Hematopoietic multipotent progenitor cell treated with erythropoietin and hydrocortisone succinate and interleukin-3 and kit ligand, for 17 days (in vitro differentiated cells): ENCODE measurements around the gene RBAK.
"Not testable (repeated sequence)": the region's sequence is repeated elsewhere in the genome, so short reads cannot be mapped to it uniquely, and the experiment has no call there.

Source experiments
- DNase-seq: peaks from one replicate; pipeline ENCODE4 v3.0.0-alpha.2; 2015; ENCODE audit warnings: low spot score

RBAK gene

DNA sequence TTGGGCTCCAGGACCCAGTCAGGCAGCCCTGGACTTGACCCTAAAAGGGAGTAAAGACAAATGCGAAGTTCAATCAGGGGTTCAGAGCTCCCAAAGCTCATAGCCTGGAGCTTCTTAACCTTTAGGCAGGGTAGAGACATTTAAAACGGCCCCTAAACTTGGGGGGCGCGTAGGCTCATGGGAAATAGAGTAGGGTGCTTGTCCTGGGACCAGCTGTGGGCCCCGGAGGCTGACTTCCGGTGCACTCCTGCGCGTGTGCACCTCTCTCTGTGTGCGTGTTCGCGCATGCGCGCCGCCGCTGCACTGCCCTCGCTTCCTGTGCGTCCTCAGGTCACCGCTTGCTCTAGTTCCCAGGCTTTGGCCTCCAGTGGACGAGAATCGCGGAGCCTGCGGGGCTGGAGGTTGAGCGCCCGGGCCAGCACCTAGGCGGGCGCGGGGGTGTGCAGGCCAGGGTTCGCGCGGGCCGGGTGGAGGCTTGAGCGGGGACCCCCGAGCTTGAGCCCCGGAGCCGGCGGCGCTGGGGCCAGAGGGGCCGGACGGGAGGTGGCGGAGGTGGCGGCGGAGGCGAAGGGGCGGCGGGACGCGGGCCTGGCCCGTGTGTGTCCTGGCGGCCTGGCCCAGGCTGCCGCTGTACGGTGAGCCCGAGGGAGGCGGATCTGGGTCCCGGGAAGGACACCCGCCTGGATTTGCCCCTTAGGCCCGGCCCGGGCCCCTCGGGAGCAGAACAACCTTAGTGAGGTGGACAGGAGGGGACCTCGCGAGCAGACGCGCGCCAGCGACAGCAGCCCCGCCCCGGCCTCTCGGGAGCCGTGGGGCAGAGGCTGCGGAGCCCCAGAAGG, at the start of gene RBAK:
Gene RBAK, plus strand, starts transcription at position 303 of the 839 bp plus-strand sequence. CDS start 2,217 bp downstream, outside the sequence.
- peak; percentile 74 for DNase-seq

DNA sequence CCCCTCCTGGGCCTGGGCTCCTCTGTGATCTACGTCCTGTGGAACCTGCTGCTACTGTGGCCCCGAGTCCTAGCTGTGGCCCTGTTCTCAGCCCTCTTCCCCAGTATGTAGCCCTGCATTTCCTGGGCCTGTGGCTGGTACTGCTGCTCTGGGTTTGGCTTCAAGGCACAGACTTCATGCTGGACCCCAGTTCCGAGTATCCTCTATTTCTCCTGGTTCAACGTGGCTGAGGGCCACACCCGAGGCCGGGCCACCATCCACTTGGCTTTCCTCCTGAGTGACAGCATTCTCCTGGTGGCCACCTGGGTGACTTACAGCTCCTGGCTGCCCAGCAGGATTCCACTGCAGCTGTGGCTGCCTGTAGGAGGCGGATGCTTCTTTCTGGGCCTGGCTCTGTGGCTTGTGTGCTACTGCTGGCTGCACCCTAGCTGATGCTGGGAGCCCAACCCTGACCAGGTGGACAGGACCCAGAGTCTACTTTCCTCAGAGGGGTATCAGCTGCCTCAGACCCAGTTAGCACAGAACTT, 48.9 kb upstream of the RBAK start:
- no peak for DNase-seq

DNA sequence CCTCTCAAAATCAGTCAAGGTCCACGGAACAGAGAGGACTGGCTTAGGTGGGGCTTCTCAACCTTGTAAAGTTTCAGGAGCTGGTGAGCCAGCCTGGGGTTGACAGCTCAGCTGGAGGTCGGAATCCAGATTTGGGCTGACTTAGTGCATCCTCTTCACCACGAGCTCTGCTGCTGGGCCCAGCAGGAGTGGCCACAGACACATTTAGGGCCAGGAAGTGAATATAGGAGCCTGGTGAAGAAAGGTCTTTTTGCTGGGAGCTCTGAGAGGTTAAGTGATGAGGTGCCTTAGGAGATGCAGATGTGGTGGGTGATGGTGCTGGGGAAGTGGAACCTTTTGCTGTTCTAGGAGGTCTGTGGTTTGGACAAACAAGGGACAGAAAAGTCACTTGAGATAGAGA, 47.4 kb upstream of the RBAK start:
- no peak for DNase-seq

DNA sequence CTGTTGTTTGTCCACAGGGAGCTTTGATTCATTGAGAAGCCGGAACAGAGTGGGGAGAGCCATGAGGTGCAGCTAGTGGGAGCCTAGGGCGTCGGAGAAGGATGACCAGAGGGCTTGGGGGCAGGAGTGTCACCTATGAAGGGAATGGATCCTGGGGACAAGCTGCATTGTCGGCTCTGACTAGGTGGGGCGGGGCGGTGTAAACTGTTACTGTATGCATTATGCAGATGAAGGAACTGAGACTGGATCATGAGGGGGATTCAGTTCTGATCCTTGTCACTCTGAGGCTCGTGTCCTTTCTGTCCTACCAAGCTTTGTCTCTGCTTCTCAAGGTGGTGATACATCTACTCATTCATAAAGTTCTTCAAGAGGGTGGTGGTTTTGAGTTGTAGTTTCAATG, 46.8 kb upstream of the RBAK start:
- DNase-seq, result no peak

DNA sequence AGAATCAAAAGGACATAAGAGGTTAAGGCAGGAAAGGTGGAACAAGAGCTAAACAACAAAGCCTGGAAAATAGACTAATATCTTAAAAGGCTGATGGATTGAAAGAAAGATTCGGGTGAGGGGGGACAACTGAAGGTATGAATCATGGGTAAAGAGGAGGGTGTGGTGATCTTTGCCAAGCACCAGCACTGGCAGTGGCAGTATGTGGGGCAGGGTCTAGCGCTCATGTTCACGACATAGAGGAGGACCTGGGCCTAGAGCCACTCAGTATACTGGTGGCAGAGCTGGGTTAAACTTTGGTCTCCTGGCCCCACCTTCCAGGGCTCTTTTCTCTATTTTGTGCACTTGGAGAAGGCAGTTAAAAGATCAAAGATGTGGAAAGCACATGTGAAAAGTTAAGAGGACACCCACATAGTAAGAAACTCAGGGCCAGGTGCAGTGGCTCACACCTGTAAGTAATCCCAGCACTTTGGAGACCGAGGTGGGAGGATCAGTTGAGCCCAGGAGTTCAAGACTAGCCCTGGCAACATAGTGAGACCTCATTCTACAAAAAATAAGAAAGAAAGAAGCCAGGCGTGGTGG, 46.2 kb upstream of the RBAK start:
- no peak for DNase-seq

DNA sequence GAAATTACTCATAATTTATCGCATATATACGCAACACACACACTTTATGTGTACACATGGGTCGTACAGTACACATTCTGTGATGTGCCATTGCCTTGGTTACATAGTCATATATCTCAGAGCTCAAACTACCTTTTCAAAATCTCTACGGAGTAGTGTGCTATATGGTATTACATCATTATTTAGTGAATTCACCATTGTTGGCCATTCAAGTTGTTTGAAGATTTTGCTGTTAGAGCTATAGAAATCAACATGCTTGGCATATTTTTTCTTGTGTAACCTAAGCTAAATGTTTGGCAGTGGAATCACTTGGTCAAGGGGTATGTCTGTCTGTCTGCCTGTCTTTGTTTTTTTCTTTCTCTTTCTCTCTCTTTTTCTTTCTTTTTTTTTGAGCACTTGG, 44.7 kb upstream of the RBAK start:
- DNase-seq, result no peak

DNA sequence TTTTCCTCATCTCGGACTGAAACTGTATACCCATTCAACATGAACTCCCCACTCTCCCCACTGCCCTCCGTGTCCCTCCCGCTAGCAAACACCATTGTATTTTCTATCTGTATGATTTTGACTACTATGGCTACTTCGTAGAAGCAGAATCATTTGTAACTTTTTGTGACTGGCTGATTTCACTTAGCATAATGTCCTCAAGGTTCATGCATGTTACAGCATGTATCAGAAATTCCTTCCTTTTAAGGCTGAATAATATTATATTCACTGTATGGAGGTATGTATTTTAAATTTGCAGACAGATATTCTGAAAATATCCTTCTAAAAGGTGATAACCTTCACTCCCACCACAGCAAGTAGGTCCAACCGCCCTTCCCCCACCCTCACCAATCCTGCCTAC, 43.7 kb upstream of the RBAK start:
- no peak for DNase-seq

DNA sequence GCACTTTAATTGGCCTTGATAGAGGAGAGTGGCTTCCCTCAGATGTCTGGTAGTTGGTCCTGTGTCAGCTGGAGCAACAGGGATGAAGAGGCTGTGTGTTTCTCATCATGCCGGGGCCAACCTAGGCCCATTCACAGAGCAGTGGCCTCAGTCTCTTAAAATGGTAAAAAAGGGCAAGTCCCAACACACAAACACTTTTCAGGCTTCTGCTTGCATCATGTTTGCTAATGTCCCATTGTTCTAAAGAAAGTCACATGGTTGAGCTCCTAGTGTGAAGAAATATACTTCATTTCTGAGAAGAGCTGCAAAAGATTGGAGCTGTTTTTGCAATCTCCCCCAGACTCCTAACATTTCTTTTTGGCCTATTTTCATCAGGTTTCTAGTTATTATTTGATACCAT, 40.6 kb upstream of the RBAK start:
- no peak for DNase-seq

DNA sequence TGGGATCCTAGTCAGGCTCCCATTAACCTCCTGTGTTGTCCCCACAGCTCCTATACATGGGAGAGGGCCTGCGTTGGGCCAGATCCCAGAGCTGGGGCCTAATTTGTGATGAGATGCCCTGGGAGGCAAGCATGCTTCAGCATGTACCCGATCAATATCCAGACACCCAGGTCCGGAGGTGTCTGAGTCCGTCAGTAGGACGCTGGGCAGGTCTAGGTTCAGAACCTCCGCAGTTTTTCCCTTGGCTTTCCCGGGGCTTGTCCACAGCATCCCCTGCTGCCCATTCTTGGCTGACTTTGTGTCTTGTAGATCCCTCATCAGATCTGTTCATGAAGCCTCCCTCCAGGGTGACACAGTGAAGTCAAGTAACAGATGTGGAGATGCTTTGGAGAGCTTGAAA, 32.7 kb upstream of the RBAK start:
- no peak for DNase-seq

DNA sequence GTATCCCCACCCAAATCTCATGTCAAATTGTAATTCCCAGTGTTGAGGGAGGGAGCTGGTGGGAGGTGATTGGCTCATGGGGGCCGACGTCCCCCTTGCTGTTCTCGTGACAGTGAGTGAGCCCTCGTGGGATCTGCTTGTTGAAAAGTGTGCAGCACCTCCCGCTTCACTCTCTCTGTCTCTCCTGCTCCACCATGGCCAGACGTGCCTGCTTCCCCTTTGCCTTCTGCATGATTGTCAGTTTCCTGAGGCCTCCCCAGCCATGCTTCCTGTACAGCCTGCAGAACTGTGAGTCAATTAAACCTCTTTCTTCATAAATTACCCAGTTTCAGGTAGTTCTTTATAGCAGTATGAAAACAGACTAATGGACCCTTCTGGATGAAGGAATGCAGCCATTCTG, 29.7 kb upstream of the RBAK start:
- DNase-seq, result not testable (repeated sequence)

DNA sequence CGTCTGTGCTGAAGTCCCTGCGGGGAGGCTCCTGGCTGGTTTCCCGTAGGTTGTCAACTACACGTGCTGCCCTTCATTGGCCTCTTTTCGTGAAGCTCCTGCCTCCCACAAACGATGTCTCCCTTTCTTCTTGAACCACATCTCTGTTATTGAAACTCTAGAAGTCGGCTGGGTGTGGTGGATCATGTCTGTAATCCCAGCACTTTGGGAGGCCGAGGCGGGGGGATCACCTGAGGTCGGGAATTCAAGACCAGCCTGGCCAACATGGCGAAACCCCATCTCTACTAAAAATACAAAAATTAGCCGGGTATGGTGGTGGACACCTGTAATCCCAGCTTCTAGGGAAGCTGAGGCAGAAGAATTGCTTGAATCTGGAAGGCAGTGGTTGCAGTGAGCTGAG, 28.0 kb upstream of the RBAK start:
- DNase-seq, result not testable (repeated sequence)

DNA sequence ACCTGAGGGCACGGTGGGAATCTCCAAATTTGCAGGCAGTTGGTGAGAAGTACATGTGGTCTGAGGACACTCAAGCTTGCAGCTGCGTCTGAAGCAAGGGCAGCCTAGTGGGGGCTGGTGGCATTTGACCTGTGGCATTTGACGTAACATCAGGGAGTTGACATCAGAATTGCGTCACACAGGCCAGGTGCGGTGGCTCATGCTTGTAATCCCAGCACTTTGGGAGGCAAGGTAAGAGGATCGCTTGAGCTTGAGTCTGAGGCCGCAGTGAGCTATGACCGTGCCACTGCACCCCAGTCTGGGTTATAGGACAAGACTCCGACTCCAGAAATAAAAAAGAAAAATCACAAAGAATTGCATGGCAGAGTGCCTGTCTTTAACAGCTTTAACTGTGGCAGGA, 25.6 kb upstream of the RBAK start:
- DNase-seq, result no peak

DNA sequence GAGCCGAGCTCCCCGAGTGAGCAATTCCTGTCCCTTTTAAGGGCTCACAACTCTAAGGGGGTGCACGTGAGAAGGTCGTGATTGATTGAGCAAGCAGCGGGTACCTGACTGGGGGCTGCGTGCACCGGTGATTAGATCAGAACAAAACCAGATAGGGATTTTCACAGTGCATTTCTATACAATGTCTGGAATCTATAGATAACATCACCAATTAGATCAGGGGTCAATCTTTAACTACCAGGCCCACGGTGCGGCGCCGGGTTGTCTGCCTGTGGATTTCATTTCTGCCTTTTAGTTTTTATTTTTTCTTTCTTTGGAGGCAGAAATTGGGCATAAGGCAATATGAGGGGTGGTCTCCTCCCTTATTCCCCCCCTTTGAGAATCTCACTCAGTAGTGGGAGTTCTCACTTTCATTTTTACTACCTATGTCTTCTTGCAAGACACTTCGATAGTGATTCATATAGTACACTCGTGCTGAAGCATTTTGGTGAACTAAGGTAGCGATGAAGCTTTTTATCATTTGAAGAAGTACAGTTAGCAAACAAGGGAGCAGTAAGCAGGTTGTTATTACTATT, 24.6 kb upstream of the RBAK start:
- not testable (repeated sequence) for DNase-seq

DNA sequence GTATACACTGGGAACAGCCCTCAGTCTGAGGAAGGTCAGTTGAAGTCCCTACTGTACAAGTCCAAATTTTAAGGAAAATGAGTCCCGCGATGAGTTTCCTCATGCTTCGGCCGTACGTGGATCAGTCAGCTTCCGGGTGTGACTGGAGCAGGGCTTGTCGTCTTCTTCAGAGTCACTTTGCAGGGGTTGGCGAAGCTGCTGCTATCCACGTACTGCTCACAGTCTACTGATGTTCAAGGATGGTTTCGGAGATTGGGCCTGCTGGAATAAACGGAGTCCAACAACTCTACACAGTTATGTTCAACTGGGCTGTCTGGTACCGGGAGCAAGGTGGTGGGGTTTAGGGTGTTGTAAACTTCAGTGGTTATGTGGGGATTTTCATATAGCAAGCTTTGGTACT, 22.0 kb upstream of the RBAK start:
- DNase-seq, result not testable (repeated sequence)

DNA sequence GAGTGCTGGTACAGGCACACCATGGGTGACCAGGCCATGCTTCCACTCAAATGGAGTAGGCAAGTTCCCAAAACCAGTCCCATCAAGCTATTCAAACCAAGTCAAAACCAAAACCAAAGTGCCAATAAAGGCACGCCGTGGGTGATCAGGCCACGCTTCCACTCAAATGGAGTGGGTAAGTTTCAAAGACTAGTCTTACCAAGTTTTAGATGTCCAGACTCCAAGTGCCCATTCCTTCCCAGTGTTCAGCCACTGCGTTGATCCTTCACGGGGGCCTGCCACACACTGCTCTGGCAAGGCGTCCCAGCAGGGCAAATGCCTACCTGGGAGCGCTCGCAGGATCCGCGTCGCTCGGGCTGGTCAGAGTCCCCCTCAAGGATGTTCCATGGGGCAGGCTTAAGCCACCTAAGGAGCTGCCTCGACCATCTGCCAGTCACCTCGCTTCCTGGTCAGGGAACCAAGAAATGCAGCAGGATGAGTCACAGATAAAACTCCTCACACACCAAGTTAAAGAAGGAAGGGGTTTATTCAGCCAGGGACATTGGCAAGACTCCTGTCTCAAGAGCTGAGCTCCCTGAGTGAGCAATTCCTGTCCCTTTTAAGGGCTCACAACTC, 17.8 kb upstream of the RBAK start:
- not testable (repeated sequence) for DNase-seq

DNA sequence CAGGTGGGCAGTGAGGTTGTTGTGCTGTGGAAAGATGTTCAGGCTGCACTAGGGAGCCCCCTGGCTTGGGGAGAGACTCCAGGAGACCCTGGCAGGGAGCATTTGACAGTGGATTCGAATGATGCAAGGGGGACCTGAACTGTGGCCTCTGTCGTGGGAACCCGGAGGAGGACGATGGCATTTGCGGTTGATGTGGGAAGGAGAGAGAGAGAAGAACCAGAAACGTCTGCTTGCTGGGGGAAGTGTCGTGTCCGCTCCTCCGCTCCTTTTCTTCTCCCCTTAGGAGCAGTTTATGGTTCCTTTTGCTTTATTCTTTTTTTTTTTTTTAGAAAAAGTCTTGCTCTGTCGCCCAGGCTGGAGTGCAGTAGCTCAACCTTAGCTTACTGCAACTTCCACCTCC, 12.5 kb upstream of the RBAK start:
- DNase-seq, result not testable (repeated sequence)

DNA sequence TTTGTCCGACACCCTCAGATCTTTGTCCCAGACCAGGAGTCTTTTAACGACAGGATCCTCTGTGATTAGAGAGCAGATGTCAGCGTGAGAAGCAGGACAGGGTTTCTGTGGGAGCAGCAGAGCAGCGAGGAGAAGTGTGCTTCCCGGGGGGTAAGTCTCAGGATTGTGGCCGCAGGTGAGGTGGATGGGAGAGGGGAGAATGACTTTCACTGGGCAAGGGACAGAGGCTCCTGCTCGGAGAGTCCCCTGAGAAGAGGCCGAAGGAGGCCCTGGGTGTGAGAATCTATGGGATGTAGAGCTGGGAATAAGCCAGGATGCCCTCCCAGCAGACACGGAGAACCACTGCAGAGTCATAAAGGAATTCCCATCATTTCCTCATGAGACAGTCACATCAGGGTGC, 10.4 kb upstream of the RBAK start:
- no peak for DNase-seq

DNA sequence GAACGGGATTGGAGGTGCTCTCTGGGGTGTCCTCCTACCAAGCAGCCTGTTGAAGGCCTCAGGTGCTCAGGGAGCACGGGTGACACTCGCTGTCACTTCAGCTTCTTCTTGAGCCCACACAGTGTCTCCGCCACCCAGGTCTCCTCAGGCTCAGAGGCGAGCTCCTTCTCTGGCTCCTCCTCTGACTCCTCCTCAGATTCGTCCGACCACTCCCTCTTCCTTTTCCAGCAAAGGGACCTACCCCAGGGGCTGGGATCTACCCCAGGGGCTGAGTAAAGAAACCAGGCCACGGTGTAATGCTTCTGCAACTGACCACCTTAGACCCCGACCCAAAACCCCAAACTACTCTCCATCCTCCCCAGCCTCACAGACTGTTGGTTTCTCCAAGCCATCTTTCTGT, 9.2 kb upstream of the RBAK start:
- no peak for DNase-seq

DNA sequence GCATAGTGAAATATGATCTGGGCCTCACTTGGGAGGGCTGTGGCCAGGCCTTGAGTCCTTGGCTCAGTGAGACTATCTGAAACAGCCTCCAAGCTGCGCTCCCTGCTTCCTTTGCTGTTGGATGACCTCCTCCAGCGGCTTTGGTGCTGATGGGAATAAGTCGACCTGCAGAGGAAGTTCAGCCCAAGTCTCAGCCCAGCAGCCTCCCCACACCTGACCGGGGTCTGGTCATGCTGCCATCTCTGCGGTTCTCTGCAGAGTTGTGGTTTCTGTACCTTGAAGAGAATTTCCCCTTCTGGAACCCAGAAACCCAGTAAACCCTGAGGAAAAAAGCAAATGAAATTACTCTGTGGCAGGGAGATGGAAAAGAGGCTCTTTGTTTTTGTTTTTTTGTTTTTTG, 4.6 kb upstream of the RBAK start:
- DNase-seq, result no peak

DNA sequence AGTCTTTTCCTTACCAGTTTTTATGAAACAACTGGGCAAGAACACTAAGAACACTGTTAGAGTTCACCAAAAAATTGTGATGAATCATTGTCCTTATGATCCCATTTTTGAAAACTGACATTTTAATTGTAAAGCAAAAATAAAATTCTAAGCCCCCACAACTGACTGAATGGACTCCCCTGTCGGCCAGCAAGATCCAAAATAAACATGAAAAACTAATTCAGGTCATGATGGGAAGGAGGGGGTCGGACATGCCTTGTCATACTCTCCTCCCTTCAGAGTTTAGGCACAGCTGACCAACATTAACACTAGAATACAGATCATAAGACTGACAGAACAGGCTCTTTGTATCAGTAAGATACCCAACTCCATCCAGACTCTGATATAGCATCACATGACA, 2.0 kb upstream of the RBAK start:
- DNase-seq, result no peak

DNA sequence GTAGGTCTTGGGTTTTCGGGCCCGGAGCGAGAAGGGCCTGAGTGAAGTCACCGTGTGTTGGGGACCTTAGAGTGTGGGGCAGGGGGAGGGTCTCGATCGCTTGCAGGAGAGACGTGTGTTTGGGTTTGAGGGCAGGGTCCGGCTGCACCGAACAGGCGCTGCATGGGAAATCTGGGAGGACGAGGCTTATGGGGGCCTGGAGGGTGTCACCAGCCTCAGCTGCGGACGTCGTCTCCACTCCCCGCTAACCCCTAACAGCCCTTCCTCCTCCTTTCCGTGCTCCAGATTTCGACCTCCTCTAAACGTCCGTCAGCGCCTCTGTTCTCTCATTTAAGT, 705 bp downstream of the RBAK start:
- DNase-seq, result not testable (repeated sequence)

DNA sequence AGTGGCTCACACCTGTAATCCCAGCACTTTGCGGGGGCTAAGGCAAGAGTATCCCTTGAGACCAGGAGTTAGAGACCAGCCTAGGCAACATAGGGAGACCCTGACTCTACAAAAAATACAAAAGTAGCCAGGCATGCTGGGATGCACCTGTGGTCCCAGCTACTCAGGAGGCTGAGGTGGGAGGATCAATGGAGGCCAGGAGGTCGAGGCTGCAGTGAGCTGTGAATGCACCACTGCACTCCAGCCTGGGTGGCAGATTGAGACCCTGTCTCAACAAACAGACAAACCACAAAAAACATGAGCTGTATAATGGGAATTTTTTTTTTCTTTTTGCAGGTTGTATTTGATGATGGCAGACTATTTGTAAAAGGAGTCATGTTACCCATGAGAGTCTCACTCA, 1.5 kb downstream of the RBAK start:
- not testable (repeated sequence) for DNase-seq

DNA sequence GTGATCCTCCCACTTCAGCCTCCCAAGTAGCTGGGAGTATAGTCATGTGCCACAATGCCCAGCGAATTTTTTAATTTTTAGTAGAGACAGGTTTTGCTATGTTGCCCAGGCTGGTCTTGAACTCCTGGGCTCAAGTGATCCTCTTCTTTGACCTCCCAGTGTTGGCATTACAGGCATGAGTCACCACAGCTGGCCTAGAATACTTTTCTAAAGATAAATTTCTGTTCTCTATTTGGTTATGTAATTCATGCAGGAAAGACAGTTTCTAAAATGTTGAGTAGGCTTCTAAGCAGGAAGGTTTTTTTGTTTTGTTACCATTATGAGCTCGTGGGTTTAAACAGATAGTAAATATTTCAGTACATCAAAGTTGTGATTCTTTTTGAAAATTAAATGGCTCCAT, 5.0 kb downstream of the RBAK start:
- no peak for DNase-seq
